IMR-90 (cell line): Measurements from ENCODE around the gene LRIG1.

ENCODE experiments used
- BHLHE40 ChIP-seq: fragments of 150-350 bp; IDR thresholded peaks from 2 replicates; pipeline ENCODE4 v1.6.1; 2016; ENCODE audit warnings: mild to moderate bottlenecking, low read depth, low read length
- CEBPB ChIP-seq: IDR thresholded peaks from 2 replicates; pipeline ENCODE4 v1.6.1; 2012; ENCODE audit warnings: low read depth, low read length, improper control_type of control experiment
- CTCF ChIP-seq: conservative IDR thresholded peaks from 2 replicates; pipeline ENCODE4 v1.5.1; 2012; ENCODE audit warnings: mild to moderate bottlenecking, low read depth, low read length, improper control_type of control experiment
- ELK1 ChIP-seq: fragments of 150-350 bp; IDR thresholded peaks from 2 replicates; pipeline ENCODE4 v1.6.1; 2016; ENCODE audit warnings: low read depth, mild to moderate bottlenecking, low read length, moderate library complexity, borderline replicate concordance
- FOS ChIP-seq: fragments of 150-350 bp; IDR thresholded peaks from 2 replicates; pipeline ENCODE4 v1.6.1; 2016; ENCODE audit warnings: low read depth, low read length
- MAFK ChIP-seq: IDR thresholded peaks from 2 replicates; pipeline ENCODE4 v1.6.1; 2012; ENCODE audit warnings: low read depth, low read length, improper control_type of control experiment
- MAZ ChIP-seq: IDR thresholded peaks from 2 replicates; pipeline ENCODE4 v1.6.1; 2012; ENCODE audit warnings: low read depth, mild to moderate bottlenecking, low read length, improper control_type of control experiment, moderate library complexity, borderline replicate concordance
- MXI1 ChIP-seq: IDR thresholded peaks from 2 replicates; pipeline ENCODE4 v1.6.1; 2012; ENCODE audit warnings: low read depth, mild to moderate bottlenecking, low read length, moderate library complexity, borderline replicate concordance
- POLR2A ChIP-seq: IDR thresholded peaks from 2 replicates; pipeline ENCODE4 v1.6.1; 2012; ENCODE audit warnings: mild to moderate bottlenecking, low read depth, low read length
- RAD21 ChIP-seq: IDR thresholded peaks from 2 replicates; pipeline ENCODE4 v1.6.1; 2012; ENCODE audit warnings: low read length, improper control_type of control experiment
- RCOR1 ChIP-seq: IDR thresholded peaks from 2 replicates; pipeline ENCODE4 v1.6.1; 2012; ENCODE audit warnings: mild to moderate bottlenecking, low read length, improper control_type of control experiment; ENCODE audit not compliant: insufficient replicate concordance
- RFX5 ChIP-seq: IDR thresholded peaks from 2 replicates; pipeline ENCODE4 v1.8.0; 2012; ENCODE audit warnings: low read depth, mild to moderate bottlenecking, low read length, moderate library complexity
- SMC3 ChIP-seq: fragments of 150-350 bp; IDR thresholded peaks from 2 replicates; pipeline ENCODE4 v1.6.1; 2016; ENCODE audit warnings: low read depth, mild to moderate bottlenecking, antibody characterized with exemption, low read length, moderate library complexity
- USF2 ChIP-seq: fragments of 150-350 bp; IDR thresholded peaks from 2 replicates; pipeline ENCODE4 v1.6.1; 2017; ENCODE audit warnings: mild to moderate bottlenecking, antibody characterized with exemption, low read length, low read depth

- TF ChIP-seq SMC3 (no peak), CTCF (no peak), RAD21 (no peak), MXI1 (no peak), USF2 (no peak), POLR2A (no peak), CEBPB (no peak), BHLHE40 (no peak), RCOR1 (no peak), ELK1 (no peak), MAZ (no peak), MAFK (no peak), FOS (no peak), RFX5 (no peak)
Observed at GRCh38 chr3:66353039-66353438, 147.8 kb downstream of the LRIG1 start.
